GM21576 (cell line): ENCODE results near the gene VAV3.

Source experiments
- ATAC-seq: cut with Tn5 transposase; IDR thresholded peaks from one replicate; pipeline ENCODE4 v1.9.1; 2021; ENCODE audit warnings: mild to moderate bottlenecking, moderate library complexity; ENCODE audit not compliant: unreplicated experiment

The VAV3 gene

GRCh38 chr1:107975851-107976250 lies 10.9 kb upstream of the VAV3 start:
- ATAC-seq = no peak

GRCh38 chr1:107974090-107974489 lies 9.1 kb upstream of the VAV3 start:
- no peak for ATAC-seq

- ATAC-seq = no peak
Measured at GRCh38 chr1:107972391-107973180, 7.6 kb upstream of the VAV3 start.

GRCh38 chr1:107966550-107966949 lies 1.6 kb upstream of the VAV3 start:
- no peak for ATAC-seq

GRCh38 chr1:107964336-107965109 lies 457 bp downstream of the VAV3 start:
- peak; percentile 2 for ATAC-seq

GRCh38 chr1:107963601-107964335 lies 1.2 kb downstream of the VAV3 start:
- peak; percentile 80 for ATAC-seq

GRCh38 chr1:107963008-107963407 lies 2.0 kb downstream of the VAV3 start:
- ATAC-seq = no peak

GRCh38 chr1:107954719-107955415 lies 10.1 kb downstream of the VAV3 start:
- ATAC-seq = no peak

GRCh38 chr1:107954126-107954525 lies 10.9 kb downstream of the VAV3 start:
- no peak for ATAC-seq

GRCh38 chr1:107953556-107953955 lies 11.4 kb downstream of the VAV3 start:
- ATAC-seq = no peak

GRCh38 chr1:107952989-107953388 lies 12.0 kb downstream of the VAV3 start:
- no peak for ATAC-seq

GRCh38 chr1:107950464-107950863 lies 14.5 kb downstream of the VAV3 start:
- no peak for ATAC-seq

GRCh38 chr1:107949467-107950253 lies 15.3 kb downstream of the VAV3 start:
- peak; percentile 68 for ATAC-seq

GRCh38 chr1:107946794-107947193 lies 18.2 kb downstream of the VAV3 start:
- ATAC-seq = no peak

- no peak for ATAC-seq
Measured at GRCh38 chr1:107943694-107944093, 21.3 kb downstream of the VAV3 start.

GRCh38 chr1:107942814-107943213 lies 22.2 kb downstream of the VAV3 start:
- ATAC-seq = no peak

GRCh38 chr1:107941531-107941930 lies 23.4 kb downstream of the VAV3 start:
- ATAC-seq = no peak

- ATAC-seq = no peak
Measured at GRCh38 chr1:107941123-107941522, 23.9 kb downstream of the VAV3 start.

GRCh38 chr1:107940701-107941100 lies 24.3 kb downstream of the VAV3 start:
- no peak for ATAC-seq

GRCh38 chr1:107940017-107940577 lies 24.9 kb downstream of the VAV3 start:
- no peak for ATAC-seq
